Uterus (tissue), 4 donors: ENCODE data around the gene RSAD2. TPM values are rescaled to one million over a fixed set of nuclear protein-coding genes. Genes with fewer than 3 reads are reported as not detected.

Experiments used
- DNase-seq, 2 donors: peaks; one replicate each; pipeline ENCODE4 v3.0.0-alpha.2; 2019 to 2020
- H3K27ac ChIP-seq, 2 donors: fragments of 200-600 bp; sonication (generic); 1 replicate in 1 of 2; 2 replicates in 1 of 2; pipeline ENCODE4 v1.5.1; 2016 to 2018
- H3K27me3 ChIP-seq, 2 donors: fragments of 200-600 bp; sonication (generic); one replicate each; pipeline ENCODE4 v1.5.1; 2018 to 2019; ENCODE audit warnings: control low read depth in 1 of 2
- H3K36me3 ChIP-seq, 2 donors: fragments of 200-600 bp; sonication (generic); one replicate each; pipeline ENCODE4 v1.5.1; 2019; ENCODE audit warnings: control low read depth in 1 of 2
- H3K4me1 ChIP-seq, 2 donors: fragments of 200-600 bp; sonication (generic); one replicate each; pipeline ENCODE4 v1.5.1; 2018 to 2019; ENCODE audit warnings: control low read depth in 1 of 2
- H3K4me3 ChIP-seq, 2 donors: fragments of 200-600 bp; sonication (generic); 1 replicate in 1 of 2; 2 replicates in 1 of 2; pipeline ENCODE4 v1.5.1; 2018 to 2019; ENCODE audit warnings: mild to moderate bottlenecking in 1 of 2
- H3K9me3 ChIP-seq, 2 donors: fragments of 200-600 bp; sonication (generic); one replicate each; pipeline ENCODE4 v1.5.1; 2019; ENCODE audit warnings: control low read depth in 1 of 2
- POLR2A ChIP-seq, 2 donors: fragments of 450-650 bp; IDR thresholded peaks; one replicate each; pipeline ENCODE4 v1.6.1; 2016; ENCODE audit warnings: antibody characterized with exemption in 2 of 2, mild to moderate bottlenecking in 1 of 2, moderate library complexity in 1 of 2
- intact Hi-C: fragments of 100-400 bp; cut with DNase I; formaldehyde crosslinking; loops from one replicate; pipeline ENCODE4 v1.15.1; 2023; ENCODE audit warnings: low total_unique reads
- total RNA-seq, 4 donors: library from RNA; depleted of rRNA in 3 of 4; stranded (reverse); fragments of >200 nt in 3 of 4; gene quantifications; one replicate each; pipeline versions ENCODE4 v1.1.0 to v1.2.4, GENCODE V29; 2014 to 2023
- TF ChIP-seq, protein P1 (sequence below), 4 experiments: fragments of 200-600 bp in 2 of 4; fragments of 450-650 bp in 2 of 4; sonication (generic) in 2 of 4; IDR thresholded peaks; one replicate each; pipeline ENCODE4 v1.5.1; 2016 to 2019; ENCODE audit warnings: antibody characterized with exemption in 4 of 4, mild to moderate bottlenecking in 2 of 4, moderate library complexity in 1 of 4
- donor health status: DM: yes; HTN: yes; CAD: no.

The RSAD2 gene
- total RNA-seq, 4 donors from 2014 or later = 0.29 to 14.7 (median 6.3) TPM

DNA sequence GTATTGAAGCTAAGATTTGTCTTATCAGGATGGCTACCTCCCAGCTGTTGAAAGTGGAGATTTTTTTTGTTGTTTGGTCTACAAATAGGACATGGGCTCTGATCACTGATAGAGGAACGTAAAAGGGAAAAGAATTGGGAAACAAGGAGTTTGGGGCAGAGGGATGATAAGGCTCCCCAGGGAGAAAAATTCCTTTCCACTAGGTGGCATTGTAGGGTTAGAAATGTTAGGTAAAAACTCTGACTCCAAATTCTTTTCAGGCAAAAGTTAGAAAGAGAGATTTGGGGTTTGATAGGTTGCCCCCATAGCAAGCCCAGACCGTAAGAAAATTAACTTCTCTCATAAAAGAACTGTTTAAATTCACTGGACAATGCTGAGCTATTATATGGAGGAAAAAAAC is 31.7 kb upstream of the RSAD2 start:
- Histone ChIP-seq H3K27ac (no peak overlapping the region), H3K4me3 (no peak overlapping the region), H3K36me3 (no peaks in the 10 kb centered on the region), H3K4me1 (no peaks in the 10 kb centered on the region), H3K27me3 (no peaks in the 10 kb centered on the region), H3K9me3 (peaks cover 0 to 52% of the 10 kb centered on the region in 2 donors)
- TF ChIP-seq, protein P1, sequence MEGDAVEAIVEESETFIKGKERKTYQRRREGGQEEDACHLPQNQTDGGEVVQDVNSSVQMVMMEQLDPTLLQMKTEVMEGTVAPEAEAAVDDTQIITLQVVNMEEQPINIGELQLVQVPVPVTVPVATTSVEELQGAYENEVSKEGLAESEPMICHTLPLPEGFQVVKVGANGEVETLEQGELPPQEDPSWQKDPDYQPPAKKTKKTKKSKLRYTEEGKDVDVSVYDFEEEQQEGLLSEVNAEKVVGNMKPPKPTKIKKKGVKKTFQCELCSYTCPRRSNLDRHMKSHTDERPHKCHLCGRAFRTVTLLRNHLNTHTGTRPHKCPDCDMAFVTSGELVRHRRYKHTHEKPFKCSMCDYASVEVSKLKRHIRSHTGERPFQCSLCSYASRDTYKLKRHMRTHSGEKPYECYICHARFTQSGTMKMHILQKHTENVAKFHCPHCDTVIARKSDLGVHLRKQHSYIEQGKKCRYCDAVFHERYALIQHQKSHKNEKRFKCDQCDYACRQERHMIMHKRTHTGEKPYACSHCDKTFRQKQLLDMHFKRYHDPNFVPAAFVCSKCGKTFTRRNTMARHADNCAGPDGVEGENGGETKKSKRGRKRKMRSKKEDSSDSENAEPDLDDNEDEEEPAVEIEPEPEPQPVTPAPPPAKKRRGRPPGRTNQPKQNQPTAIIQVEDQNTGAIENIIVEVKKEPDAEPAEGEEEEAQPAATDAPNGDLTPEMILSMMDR (IDR thresholded peaks at IDR 0.05) = no peak
- no peak for TF ChIP-seq POLR2A (IDR thresholded peaks at IDR 0.05)
- no peak for DNase-seq
- intact Hi-C loops = no loop called here

GRCh38 chr2:6846540-6846939 is 31.0 kb upstream of the RSAD2 start:
- DNase-seq = no peak
- intact Hi-C loops = no loop called here
- Histone ChIP-seq H3K27me3 (no peaks in the 10 kb centered on the region), H3K4me3 (no peak overlapping the region), H3K9me3 (peaks cover 0 to 49% of the 10 kb centered on the region in 2 donors), H3K36me3 (no peaks in the 10 kb centered on the region), H3K4me1 (no peaks in the 10 kb centered on the region), H3K27ac (no peak overlapping the region)
- TF ChIP-seq, protein P1 (IDR thresholded peaks at IDR 0.05) = no peak
- no peak for TF ChIP-seq POLR2A (IDR thresholded peaks at IDR 0.05)

GRCh38 chr2:6846967-6847681 is 30.5 kb upstream of the RSAD2 start:
- intact Hi-C loops = no loop called here
- DNase-seq = no peak
- H3K36me3 ChIP-seq = no peaks in the 10 kb centered on the region

DNA sequence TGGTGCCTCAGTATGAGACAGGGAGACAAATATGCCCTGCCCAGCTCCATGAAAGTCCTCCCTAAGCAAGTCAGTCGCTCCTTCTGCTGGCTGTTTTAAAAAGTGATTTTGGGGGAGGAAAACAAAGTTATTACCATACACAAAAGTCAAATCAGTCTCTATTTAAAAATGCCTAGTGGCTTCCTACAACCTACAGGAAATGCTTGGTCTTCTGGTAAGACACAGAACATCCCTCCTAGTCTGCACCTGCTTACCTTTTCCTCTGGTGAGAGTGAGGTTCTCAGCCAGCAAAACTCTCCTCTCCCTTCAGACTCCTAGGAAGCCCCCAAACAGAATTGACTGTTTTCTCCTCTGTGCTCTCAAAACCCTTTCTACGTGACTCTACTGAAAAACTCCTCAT is 25.4 kb upstream of the RSAD2 start:
- TF ChIP-seq, protein P1 (IDR thresholded peaks at IDR 0.05) = no peak
- TF ChIP-seq POLR2A (IDR thresholded peaks at IDR 0.05) = no peak
- H3K4me3 ChIP-seq = no peak overlapping the region
- H3K4me1 ChIP-seq = no peaks in the 10 kb centered on the region
- peaks cover 0 to 18% of the 10 kb centered on the region in 2 donors for H3K9me3 ChIP-seq
- intact Hi-C loops = no loop called here
- DNase-seq = no peak
- H3K27me3 ChIP-seq = no peaks in the 10 kb centered on the region
- H3K36me3 ChIP-seq = no peaks in the 10 kb centered on the region
- no peak overlapping the region for H3K27ac ChIP-seq

More at GRCh38 chr2:6846967-6847681, 30.5 kb upstream of the RSAD2 start:
- Histone ChIP-seq H3K27ac (no peak overlapping the region), H3K27me3 (no peaks in the 10 kb centered on the region), H3K4me3 (no peak overlapping the region), H3K9me3 (peaks cover 0 to 49% of the 10 kb centered on the region in 2 donors), H3K4me1 (no peaks in the 10 kb centered on the region)
- no peak for TF ChIP-seq POLR2A (IDR thresholded peaks at IDR 0.05)
- TF ChIP-seq, protein P1 (IDR thresholded peaks at IDR 0.05) = no peak

DNA sequence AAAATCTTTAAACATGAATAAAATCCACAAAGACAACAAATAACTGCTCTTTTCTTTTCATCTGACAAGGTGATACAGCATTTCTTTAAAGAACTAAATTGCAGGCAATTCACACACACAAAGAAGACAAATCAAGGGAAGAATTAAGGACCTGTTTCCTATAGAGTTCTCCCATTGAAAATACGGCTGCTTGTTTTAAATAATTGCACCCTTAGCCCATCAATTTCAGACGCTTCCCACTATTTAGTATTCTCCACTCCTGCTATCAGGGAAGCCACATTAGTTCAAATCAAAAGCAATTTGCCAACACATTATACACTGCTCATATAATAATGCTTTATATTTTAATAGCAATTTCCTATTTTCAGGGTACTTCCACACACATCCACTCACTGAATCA is 23.2 kb upstream of the RSAD2 start:
- no peaks in the 10 kb centered on the region for H3K36me3 ChIP-seq
- no peak for DNase-seq
- H3K4me1 ChIP-seq = no peaks in the 10 kb centered on the region
- no peak overlapping the region for H3K4me3 ChIP-seq
- no peaks in the 10 kb centered on the region for H3K27me3 ChIP-seq
- H3K27ac ChIP-seq = no peak overlapping the region
- TF ChIP-seq, protein P1 (IDR thresholded peaks at IDR 0.05) = no peak
- TF ChIP-seq POLR2A (IDR thresholded peaks at IDR 0.05) = no peak
- intact Hi-C loops = no loop called here
- H3K9me3 ChIP-seq = peaks cover 0 to 4% of the 10 kb centered on the region in 2 donors
